Neural cell (in vitro differentiated cells): Measurements from ENCODE around the gene GABRG3. TPM values are rescaled to one million over a fixed set of nuclear protein-coding genes. Genes with fewer than 3 reads are reported as not detected.

ENCODE experiments used
- H2AFZ ChIP-seq: fragments of 200-600, 300-800 bp; sonication (generic), shearing (Covaris generic); 2 replicates; pipeline ENCODE4 v1.6.0; 2014; ENCODE audit warnings: low read depth, mild to moderate bottlenecking, antibody characterized with exemption, low read length, moderate library complexity
- H3F3A ChIP-seq: fragments of 200-600 bp; shearing (Covaris generic); 2 replicates; pipeline ENCODE4 v1.6.1; 2016; ENCODE audit warnings: mild to moderate bottlenecking, moderate library complexity, mixed read lengths, antibody characterized with exemption, low read length; ENCODE audit not compliant: insufficient read depth, poor library complexity, severe bottlenecking
- H3K27ac ChIP-seq: fragments of 200-600, 300-800 bp; sonication (generic), shearing (Covaris generic); 2 replicates; pipeline ENCODE4 v1.5.1; 2014; ENCODE audit warnings: mild to moderate bottlenecking, low read length, moderate library complexity
- H3K27me3 ChIP-seq: fragments of 300-800, 200-600 bp; sonication (generic), shearing (Covaris generic); 2 replicates; pipeline ENCODE4 v1.6.0; 2014; ENCODE audit warnings: mild to moderate bottlenecking, low read depth, low read length, moderate library complexity; ENCODE audit not compliant: insufficient read depth
- H3K36me3 ChIP-seq: fragments of 300-800, 200-600 bp; sonication (generic), shearing (Covaris generic); 2 replicates; pipeline ENCODE4 v1.5.1; 2014; ENCODE audit warnings: mild to moderate bottlenecking, antibody characterized with exemption, low read length, moderate library complexity; ENCODE audit not compliant: insufficient read depth
- H3K4me2 ChIP-seq: fragments of 300-800, 200-600 bp; sonication (generic), shearing (Covaris generic); 2 replicates; pipeline ENCODE4 v1.6.0; 2014; ENCODE audit warnings: mild to moderate bottlenecking, low read length
- H3K4me3 ChIP-seq: fragments of 300-800, 200-600 bp; sonication (generic), shearing (Covaris generic); 2 replicates; pipeline ENCODE4 v1.5.1; 2014; ENCODE audit warnings: mild to moderate bottlenecking, low read length, moderate library complexity
- H3K79me2 ChIP-seq: fragments of 200-600 bp; shearing (Covaris generic); replicated peaks from 2 replicates; pipeline ENCODE4 v1.6.0; 2014; ENCODE audit warnings: mild to moderate bottlenecking, low read length, moderate library complexity; ENCODE audit not compliant: insufficient read depth
- H3K9ac ChIP-seq: fragments of 300-800, 200-600 bp; sonication (generic), shearing (Covaris generic); 2 replicates; pipeline ENCODE4 v1.6.1; 2016; ENCODE audit warnings: mild to moderate bottlenecking, low read length, mixed read lengths
- H3K9me2 ChIP-seq: fragments of 200-600 bp; shearing (Covaris generic); 2 replicates; pipeline ENCODE4 v1.6.1; 2016; ENCODE audit warnings: mild to moderate bottlenecking, low read length, mixed read lengths; ENCODE audit not compliant: insufficient read depth
- H3K9me3 ChIP-seq: fragments of 200-600, 300-800 bp; sonication (generic), shearing (Covaris generic); 2 replicates; pipeline ENCODE4 v1.6.1; 2016; ENCODE audit warnings: mild to moderate bottlenecking, mixed run types, low read length, moderate library complexity, mixed read lengths
- H4K20me1 ChIP-seq: fragments of 200-600 bp; shearing (Covaris generic); 2 replicates; pipeline ENCODE4 v1.6.1; 2016; ENCODE audit warnings: mild to moderate bottlenecking, mixed run types; ENCODE audit not compliant: insufficient read depth
- EP300 ChIP-seq: fragments of 450-650 bp; conservative IDR thresholded peaks from 2 replicates; pipeline ENCODE4 v1.6.1; 2014; ENCODE audit warnings: antibody characterized with exemption, mild to moderate bottlenecking, moderate library complexity; ENCODE audit not compliant: poor library complexity, severe bottlenecking
- EZH2 ChIP-seq: fragments of 200-600, 300-800 bp; shearing (Covaris generic), sonication (generic); IDR thresholded peaks from 2 replicates; pipeline ENCODE4 v1.6.1; 2014; ENCODE audit warnings: antibody characterized with exemption, low read length, borderline replicate concordance, mild to moderate bottlenecking; ENCODE audit not compliant: insufficient read depth, poor library complexity, severe bottlenecking
- MXI1 ChIP-seq: fragments of 450-650 bp; conservative IDR thresholded peaks from 2 replicates; pipeline ENCODE4 v1.6.1; 2014; ENCODE audit warnings: antibody characterized with exemption, mild to moderate bottlenecking; ENCODE audit not compliant: poor library complexity, severe bottlenecking
- POLR2AphosphoS5 ChIP-seq: IDR thresholded peaks from 2 replicates; pipeline ENCODE4 v1.6.1; 2012
- RAD21 ChIP-seq: fragments of 450-650 bp; conservative IDR thresholded peaks from 2 replicates; pipeline ENCODE4 v1.6.1; 2014; ENCODE audit warnings: antibody characterized with exemption, mild to moderate bottlenecking, moderate library complexity
- SMC3 ChIP-seq: fragments of 450-650 bp; conservative IDR thresholded peaks from 2 replicates; pipeline ENCODE4 v1.6.1; 2014; ENCODE audit warnings: antibody characterized with exemption, mild to moderate bottlenecking, moderate library complexity; ENCODE audit not compliant: poor library complexity
- TAF1 ChIP-seq: IDR thresholded peaks from 2 replicates; pipeline ENCODE4 v1.6.1; 2012; ENCODE audit warnings: low read depth
- polyA plus RNA-seq: library from polyadenylated mRNA; depleted of rRNA; stranded (reverse); fragments of >200 nt; gene quantifications from 2 replicates; pipeline ENCODE4 v1.2.3, GENCODE V29; 2014
- TF ChIP-seq, protein P1 (sequence below): IDR thresholded peaks from 2 replicates; pipeline ENCODE4 v1.6.1; 2012; ENCODE audit warnings: borderline replicate concordance
- TF ChIP-seq, protein P2 (sequence below): fragments of 450-650 bp; IDR thresholded peaks from 2 replicates; pipeline ENCODE4 v1.5.1; 2014; ENCODE audit warnings: antibody characterized with exemption, mild to moderate bottlenecking, moderate library complexity; ENCODE audit not compliant: poor library complexity, severe bottlenecking

GABRG3 gene
- polyA plus RNA-seq, 1 donor from 2014 or later: 1.2 TPM

DNA sequence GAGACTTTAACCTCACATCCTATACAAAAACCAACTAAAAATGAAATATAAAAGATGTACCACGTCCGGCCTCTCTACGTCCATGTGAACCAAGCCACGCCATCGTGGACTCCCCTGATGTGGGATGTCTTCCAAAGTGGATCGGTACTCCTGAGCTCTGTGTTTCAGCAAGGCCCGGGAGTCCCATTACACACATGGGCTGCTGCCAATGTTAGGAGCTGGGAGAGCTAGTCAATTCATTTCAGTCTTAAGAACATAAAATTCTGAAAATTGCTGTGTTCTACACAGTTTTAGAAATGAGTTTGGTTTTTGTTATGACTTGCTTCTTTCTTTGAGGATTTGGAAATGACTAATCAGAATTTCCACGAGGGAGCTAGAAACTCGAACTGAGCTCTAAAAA lies 131.0 kb downstream of the GABRG3 start:
- Histone ChIP-seq H3K9me3 (no peaks in the 10 kb centered on the region), H3K27ac (no peak overlapping the region), H3F3A (no peaks in the 10 kb centered on the region), H2AFZ (no peak overlapping the region), H3K4me2 (no peak overlapping the region), H3K79me2 (no peaks in the 10 kb centered on the region), H3K9me2 (no peaks in the 10 kb centered on the region), H3K9ac (no peak overlapping the region), H3K36me3 (no peaks in the 10 kb centered on the region), H3K27me3 (no peaks in the 10 kb centered on the region), H4K20me1 (no peaks in the 10 kb centered on the region), H3K4me3 (no peak overlapping the region)
- TF ChIP-seq RAD21 (no peak), MXI1 (no peak), POLR2AphosphoS5 (no peak), EP300 (no peak), TAF1 (no peak), EZH2 (no peak), SMC3 (no peak)
- TF ChIP-seq, protein P1, sequence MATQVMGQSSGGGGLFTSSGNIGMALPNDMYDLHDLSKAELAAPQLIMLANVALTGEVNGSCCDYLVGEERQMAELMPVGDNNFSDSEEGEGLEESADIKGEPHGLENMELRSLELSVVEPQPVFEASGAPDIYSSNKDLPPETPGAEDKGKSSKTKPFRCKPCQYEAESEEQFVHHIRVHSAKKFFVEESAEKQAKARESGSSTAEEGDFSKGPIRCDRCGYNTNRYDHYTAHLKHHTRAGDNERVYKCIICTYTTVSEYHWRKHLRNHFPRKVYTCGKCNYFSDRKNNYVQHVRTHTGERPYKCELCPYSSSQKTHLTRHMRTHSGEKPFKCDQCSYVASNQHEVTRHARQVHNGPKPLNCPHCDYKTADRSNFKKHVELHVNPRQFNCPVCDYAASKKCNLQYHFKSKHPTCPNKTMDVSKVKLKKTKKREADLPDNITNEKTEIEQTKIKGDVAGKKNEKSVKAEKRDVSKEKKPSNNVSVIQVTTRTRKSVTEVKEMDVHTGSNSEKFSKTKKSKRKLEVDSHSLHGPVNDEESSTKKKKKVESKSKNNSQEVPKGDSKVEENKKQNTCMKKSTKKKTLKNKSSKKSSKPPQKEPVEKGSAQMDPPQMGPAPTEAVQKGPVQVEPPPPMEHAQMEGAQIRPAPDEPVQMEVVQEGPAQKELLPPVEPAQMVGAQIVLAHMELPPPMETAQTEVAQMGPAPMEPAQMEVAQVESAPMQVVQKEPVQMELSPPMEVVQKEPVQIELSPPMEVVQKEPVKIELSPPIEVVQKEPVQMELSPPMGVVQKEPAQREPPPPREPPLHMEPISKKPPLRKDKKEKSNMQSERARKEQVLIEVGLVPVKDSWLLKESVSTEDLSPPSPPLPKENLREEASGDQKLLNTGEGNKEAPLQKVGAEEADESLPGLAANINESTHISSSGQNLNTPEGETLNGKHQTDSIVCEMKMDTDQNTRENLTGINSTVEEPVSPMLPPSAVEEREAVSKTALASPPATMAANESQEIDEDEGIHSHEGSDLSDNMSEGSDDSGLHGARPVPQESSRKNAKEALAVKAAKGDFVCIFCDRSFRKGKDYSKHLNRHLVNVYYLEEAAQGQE: no peak
- TF ChIP-seq, protein P2, sequence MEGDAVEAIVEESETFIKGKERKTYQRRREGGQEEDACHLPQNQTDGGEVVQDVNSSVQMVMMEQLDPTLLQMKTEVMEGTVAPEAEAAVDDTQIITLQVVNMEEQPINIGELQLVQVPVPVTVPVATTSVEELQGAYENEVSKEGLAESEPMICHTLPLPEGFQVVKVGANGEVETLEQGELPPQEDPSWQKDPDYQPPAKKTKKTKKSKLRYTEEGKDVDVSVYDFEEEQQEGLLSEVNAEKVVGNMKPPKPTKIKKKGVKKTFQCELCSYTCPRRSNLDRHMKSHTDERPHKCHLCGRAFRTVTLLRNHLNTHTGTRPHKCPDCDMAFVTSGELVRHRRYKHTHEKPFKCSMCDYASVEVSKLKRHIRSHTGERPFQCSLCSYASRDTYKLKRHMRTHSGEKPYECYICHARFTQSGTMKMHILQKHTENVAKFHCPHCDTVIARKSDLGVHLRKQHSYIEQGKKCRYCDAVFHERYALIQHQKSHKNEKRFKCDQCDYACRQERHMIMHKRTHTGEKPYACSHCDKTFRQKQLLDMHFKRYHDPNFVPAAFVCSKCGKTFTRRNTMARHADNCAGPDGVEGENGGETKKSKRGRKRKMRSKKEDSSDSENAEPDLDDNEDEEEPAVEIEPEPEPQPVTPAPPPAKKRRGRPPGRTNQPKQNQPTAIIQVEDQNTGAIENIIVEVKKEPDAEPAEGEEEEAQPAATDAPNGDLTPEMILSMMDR: no peak

DNA sequence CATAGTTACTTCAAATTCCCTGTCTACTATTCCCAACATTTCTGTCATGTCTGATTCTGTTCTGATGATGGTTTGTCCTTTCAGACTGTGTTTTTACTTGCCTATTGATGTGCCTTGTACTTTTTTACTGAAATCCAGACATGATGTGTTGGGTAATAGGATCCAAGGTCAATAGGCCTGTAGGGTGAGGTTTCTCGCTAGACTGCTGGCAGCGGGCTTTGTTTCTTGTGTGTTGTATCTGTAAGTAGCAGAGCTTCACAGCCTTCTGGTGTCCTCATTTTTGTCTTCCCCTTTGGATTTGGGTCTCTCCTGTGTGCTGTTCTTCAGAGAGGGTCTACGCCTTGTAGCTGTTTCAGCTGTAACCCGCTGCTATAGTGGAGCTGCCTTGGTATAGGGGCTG lies 140.3 kb downstream of the GABRG3 start:
- no peaks in the 10 kb centered on the region for H3K9me2 ChIP-seq
- H4K20me1 ChIP-seq: no peaks in the 10 kb centered on the region
- no peak overlapping the region for H3K9ac ChIP-seq
- H3K79me2 ChIP-seq: no peaks in the 10 kb centered on the region
- no peak overlapping the region for H3K27ac ChIP-seq
- H3K4me3 ChIP-seq: no peak overlapping the region
- TF ChIP-seq MXI1 (no peak), EP300 (no peak), EZH2 (no peak), TAF1 (no peak), POLR2AphosphoS5 (no peak), SMC3 (no peak), RAD21 (no peak)
- TF ChIP-seq, protein P2: no peak
- TF ChIP-seq, protein P1: no peak
- no peaks in the 10 kb centered on the region for H3K27me3 ChIP-seq
- H3F3A ChIP-seq: no peaks in the 10 kb centered on the region
- H3K9me3 ChIP-seq: no peaks in the 10 kb centered on the region
- H3K4me2 ChIP-seq: no peak overlapping the region
- H2AFZ ChIP-seq: no peak overlapping the region
- no peaks in the 10 kb centered on the region for H3K36me3 ChIP-seq
